Retinal pigment epithelial cell (primary cell): ENCODE results near the gene CAPN13.

ENCODE experiments used
- DNase-seq: peaks from one replicate; pipeline ENCODE4 v3.0.0-alpha.2; 2010; ENCODE audit warnings: low read depth
- H3K4me3 ChIP-seq: 2 replicates; pipeline ENCODE4 v1.5.1; 2011; ENCODE audit warnings: mild to moderate bottlenecking, low read length, control low read depth, moderate library complexity
- TF ChIP-seq, protein P1 (sequence below): conservative IDR thresholded peaks from 2 replicates; pipeline ENCODE4 v1.5.1; 2011; ENCODE audit warnings: low read depth, low read length, control low read depth, inconsistent platforms

Gene CAPN13

DNA sequence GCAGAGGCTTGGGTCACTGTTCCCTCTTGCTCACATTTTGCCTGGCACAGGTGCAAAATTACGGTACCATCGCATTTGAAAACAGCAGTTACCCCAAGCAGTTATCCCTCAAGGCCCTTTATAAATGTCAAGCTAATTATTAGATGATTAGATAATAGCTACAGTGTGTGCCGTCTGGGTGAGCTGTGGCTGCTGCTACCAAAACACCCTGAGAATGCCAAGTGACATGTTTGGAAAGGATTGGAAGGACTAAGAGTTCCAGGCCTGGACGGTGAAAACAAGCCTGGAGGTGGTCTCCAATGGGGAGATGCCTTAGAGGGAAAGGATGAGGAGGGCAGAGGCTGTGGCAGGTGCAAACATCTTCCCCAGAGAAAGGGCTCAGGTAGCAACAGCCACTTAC, 120.6 kb downstream of the CAPN13 start:
- H3K4me3 ChIP-seq = no peak overlapping the region
- TF ChIP-seq, protein P1, sequence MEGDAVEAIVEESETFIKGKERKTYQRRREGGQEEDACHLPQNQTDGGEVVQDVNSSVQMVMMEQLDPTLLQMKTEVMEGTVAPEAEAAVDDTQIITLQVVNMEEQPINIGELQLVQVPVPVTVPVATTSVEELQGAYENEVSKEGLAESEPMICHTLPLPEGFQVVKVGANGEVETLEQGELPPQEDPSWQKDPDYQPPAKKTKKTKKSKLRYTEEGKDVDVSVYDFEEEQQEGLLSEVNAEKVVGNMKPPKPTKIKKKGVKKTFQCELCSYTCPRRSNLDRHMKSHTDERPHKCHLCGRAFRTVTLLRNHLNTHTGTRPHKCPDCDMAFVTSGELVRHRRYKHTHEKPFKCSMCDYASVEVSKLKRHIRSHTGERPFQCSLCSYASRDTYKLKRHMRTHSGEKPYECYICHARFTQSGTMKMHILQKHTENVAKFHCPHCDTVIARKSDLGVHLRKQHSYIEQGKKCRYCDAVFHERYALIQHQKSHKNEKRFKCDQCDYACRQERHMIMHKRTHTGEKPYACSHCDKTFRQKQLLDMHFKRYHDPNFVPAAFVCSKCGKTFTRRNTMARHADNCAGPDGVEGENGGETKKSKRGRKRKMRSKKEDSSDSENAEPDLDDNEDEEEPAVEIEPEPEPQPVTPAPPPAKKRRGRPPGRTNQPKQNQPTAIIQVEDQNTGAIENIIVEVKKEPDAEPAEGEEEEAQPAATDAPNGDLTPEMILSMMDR = no peak
- no peak for DNase-seq

DNA sequence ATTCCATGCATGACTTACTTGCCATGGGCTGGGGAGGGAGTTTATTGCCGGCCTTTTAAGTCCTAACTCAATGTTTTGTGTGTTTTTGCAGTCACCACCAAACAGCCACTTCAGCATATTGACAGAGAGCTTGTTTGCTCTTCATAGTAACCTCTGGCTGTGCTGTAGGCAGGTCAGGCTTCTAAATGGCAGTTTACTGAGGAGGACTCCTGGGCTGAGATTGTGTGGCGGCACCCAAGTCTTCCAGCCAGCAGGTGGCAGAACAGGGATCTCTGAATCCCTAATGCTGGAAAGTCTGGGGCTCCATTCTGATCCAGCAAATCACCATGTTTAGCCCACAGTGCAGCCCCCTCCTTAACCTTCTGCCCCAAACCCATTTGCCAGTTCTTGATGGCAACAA, 121.2 kb downstream of the CAPN13 start:
- TF ChIP-seq, protein P1 = peak; percentile 40
- no peak overlapping the region for H3K4me3 ChIP-seq
- DNase-seq = no peak

DNA sequence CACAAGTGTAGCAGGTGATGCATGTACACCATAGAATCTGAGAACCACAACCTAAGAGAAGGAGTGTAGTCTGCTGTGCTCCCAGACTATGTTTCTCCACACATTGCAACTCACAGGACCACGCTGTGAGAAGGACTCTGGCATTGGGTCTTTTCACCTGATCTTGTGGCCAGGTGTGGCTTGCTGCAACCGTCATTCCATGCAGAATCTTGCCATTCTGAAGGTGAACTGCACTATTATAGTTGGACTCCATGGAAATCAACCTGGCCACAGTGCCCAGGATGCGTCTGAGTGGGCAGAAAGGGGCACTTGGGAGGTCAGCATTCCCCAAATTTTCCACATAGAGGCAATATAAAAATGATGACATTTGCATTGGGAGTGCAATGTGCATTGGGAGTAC, 122.2 kb downstream of the CAPN13 start:
- TF ChIP-seq, protein P1 = no peak
- no peak overlapping the region for H3K4me3 ChIP-seq
- DNase-seq = no peak

DNA sequence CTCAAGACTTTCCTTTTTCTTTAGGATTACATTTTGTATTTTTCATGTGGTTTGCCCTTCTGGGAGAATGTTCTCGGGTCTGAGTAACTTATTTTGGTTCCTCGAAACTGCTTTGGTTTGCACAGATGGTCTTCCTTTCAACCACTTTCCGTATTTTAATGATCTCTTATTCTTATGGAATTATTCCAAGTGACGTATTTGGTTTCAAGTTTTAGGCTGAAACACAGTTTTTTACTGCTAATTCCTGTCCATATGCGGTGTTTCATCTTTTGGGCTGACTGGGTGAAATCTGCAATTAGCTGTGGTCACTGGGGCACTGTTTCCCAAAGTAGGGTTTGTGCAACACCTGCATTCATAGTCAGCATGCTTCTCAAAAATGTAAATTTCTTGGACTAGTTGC, 122.7 kb downstream of the CAPN13 start:
- TF ChIP-seq, protein P1 = no peak

DNA sequence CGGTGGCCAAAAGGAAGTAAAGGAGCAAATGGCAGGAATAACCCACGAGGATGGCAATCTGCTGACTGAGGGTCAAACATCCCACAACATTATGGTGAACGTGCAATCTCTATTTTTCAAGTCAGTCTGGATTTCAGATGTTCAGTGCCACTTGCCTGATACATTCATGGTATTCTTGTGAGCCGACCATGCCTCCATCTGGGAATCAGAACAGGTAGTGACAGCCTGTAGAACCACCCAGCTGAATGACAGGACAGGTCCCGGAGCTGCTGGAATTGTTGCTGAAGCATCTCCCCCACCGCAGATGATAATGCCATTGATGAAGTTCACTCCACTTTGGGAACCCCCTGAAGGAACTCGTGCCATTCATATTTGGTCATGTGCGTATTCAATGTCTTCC, 123.2 kb downstream of the CAPN13 start:
- DNase-seq = no peak
- TF ChIP-seq, protein P1 = no peak
- H3K4me3 ChIP-seq = no peak overlapping the region

More for the DNA sequence above, 122.7 kb downstream of the CAPN13 start:
- H3K4me3 ChIP-seq = no peak overlapping the region
- DNase-seq = no peak

DNA sequence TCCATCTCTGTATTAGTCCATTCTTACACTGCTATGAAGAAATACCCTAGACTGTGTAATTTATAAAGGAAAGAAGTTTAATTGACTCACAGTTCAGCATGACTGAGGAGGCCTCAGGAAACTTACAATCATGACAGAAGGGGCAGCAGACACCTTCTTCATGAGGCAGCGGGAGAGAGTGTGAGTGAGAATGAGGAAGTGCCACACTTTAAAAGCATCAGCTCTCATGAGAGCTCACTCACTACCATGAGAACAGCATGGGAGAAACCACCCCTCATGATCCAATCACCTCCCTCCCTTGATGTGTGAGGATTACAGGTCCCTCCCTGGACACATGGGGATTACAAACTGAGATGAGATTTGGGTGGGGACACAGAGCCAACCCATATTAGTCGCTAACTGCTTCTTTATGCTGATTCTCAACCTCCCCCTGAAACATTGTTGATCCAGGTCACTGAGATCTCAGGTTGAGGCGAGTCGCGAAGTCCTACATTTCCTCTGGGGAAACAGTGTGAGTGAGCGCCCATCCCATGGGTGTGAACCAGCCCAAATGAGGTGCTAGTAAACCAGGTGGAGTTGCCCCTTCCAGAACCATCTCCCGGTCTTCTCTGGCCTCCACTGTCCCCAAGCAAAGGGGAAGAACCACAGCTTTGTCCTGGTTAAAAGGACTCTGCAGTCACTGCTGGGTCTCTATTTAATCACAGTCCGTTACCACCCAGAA, 123.8 kb downstream of the CAPN13 start:
- no peak overlapping the region for H3K4me3 ChIP-seq
- no peak for DNase-seq
- TF ChIP-seq, protein P1 = no peak

DNA sequence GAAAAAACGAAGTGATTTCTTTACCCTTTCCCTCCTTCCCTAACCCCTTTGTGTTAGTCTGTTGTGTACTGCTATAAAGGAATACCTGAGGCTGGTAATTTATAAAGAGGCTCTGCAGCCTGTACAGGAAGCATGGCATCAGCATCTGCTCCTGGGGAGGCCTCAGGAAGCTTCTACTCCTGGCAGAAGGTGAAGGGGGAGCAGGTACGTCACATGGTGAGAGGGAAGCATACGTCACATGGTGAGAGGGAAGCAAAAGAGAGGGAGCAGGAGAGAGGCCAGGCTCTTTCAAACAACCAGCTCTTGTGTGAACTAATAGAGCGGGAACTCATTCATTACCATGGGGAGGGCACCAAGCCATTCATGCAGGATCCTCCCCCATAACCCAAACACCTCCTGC, 126.2 kb downstream of the CAPN13 start:
- no peak for DNase-seq
- H3K4me3 ChIP-seq = no peak overlapping the region
- TF ChIP-seq, protein P1 = no peak
